Measurements from ENCODE around the gene SLC24A3.

SLC24A3 gene

GRCh38 chr20:19679900-19680495, 467.6 kb downstream of the SLC24A3 start:
- no peak for DNase-seq
- Mint-ChIP-seq H3K27ac (no peak overlapping the region), H3K4me1 (peaks cover 6% of the 10 kb centered on the region), H3K27me3 (ENCODE audit: low read depth, poor library complexity) (peaks cover 12% of the 10 kb centered on the region), H3K36me3 (ENCODE audit: low read depth) (peaks cover 30% of the 10 kb centered on the region), H3K9me3 (peaks cover 36% of the 10 kb centered on the region), H3K4me3 (no peak overlapping the region)
- TF ChIP-seq CTCF (IDR thresholded peaks at IDR 0.05): no peak

GRCh38 chr20:19682249-19682648, 469.8 kb downstream of the SLC24A3 start:
- Mint-ChIP-seq H3K27me3 (ENCODE audit: low read depth, poor library complexity) (peaks cover 8% of the 10 kb centered on the region), H3K4me1 (peaks cover 6% of the 10 kb centered on the region), H3K27ac (no peak overlapping the region), H3K4me3 (no peak overlapping the region), H3K9me3 (peaks cover 55% of the 10 kb centered on the region), H3K36me3 (ENCODE audit: low read depth) (peaks cover 50% of the 10 kb centered on the region)
- no peak for TF ChIP-seq CTCF (IDR thresholded peaks at IDR 0.05)
- no peak for DNase-seq

GRCh38 chr20:19683188-19683587, 470.7 kb downstream of the SLC24A3 start:
- H3K36me3 Mint-ChIP-seq (ENCODE audit: low read depth): peaks cover 46% of the 10 kb centered on the region
- H3K9me3 Mint-ChIP-seq: peaks cover 49% of the 10 kb centered on the region
- H3K4me3 Mint-ChIP-seq: no peak overlapping the region
- peaks cover 8% of the 10 kb centered on the region for H3K27me3 Mint-ChIP-seq (ENCODE audit: low read depth, poor library complexity)
- no peak for TF ChIP-seq CTCF (IDR thresholded peaks at IDR 0.05)
- no peak for DNase-seq
- H3K27ac Mint-ChIP-seq: no peak overlapping the region
- H3K4me1 Mint-ChIP-seq: peaks cover 6% of the 10 kb centered on the region

- Mint-ChIP-seq H3K4me1 (peaks cover 6% of the 10 kb centered on the region), H3K27ac (no peak overlapping the region), H3K4me3 (no peak overlapping the region), H3K36me3 (ENCODE audit: low read depth) (peaks cover 46% of the 10 kb centered on the region), H3K9me3 (peaks cover 49% of the 10 kb centered on the region), H3K27me3 (ENCODE audit: low read depth, poor library complexity) (peaks cover 8% of the 10 kb centered on the region)
- no peak for TF ChIP-seq CTCF (IDR thresholded peaks at IDR 0.05)
- DNase-seq: no peak
Observed at GRCh38 chr20:19683822-19684221, 471.4 kb downstream of the SLC24A3 start.

GRCh38 chr20:19688031-19688806, 475.8 kb downstream of the SLC24A3 start:
- H3K27me3 Mint-ChIP-seq (ENCODE audit: low read depth, poor library complexity): peaks cover 8% of the 10 kb centered on the region
- DNase-seq: peak; percentile 54
- no peak overlapping the region for H3K27ac Mint-ChIP-seq

More at GRCh38 chr20:19688031-19688806, 475.8 kb downstream of the SLC24A3 start:
- peaks cover 36% of the 10 kb centered on the region for H3K36me3 Mint-ChIP-seq (ENCODE audit: low read depth)
- TF ChIP-seq CTCF (IDR thresholded peaks at IDR 0.05): peak; percentile 47
- no peak overlapping the region for H3K4me3 Mint-ChIP-seq
- H3K9me3 Mint-ChIP-seq: peaks cover 35% of the 10 kb centered on the region
- H3K4me1 Mint-ChIP-seq: peaks cover 25% of the 10 kb centered on the region
